HG03280 (cell line): ENCODE data around the gene SLFN5.
"Not testable (repeated sequence)": the region's sequence is repeated elsewhere in the genome, so short reads cannot be mapped to it uniquely, and the experiment has no call there.

Experiments used
- ATAC-seq: cut with Tn5 transposase; IDR thresholded peaks from one replicate; pipeline ENCODE4 v1.9.1; 2021; ENCODE audit warnings: mild to moderate bottlenecking, moderate library complexity; ENCODE audit not compliant: unreplicated experiment

Gene SLFN5

GRCh38 chr17:35241520-35241919, 1.4 kb upstream of the SLFN5 start:
- no peak for ATAC-seq

- ATAC-seq = peak; percentile 46
Measured at GRCh38 chr17:35242158-35242804, 591 bp upstream of the SLFN5 start.

- no peak for ATAC-seq
Measured at GRCh38 chr17:35243561-35244340, 879 bp downstream of the SLFN5 start.

GRCh38 chr17:35244341-35245195, 1.7 kb downstream of the SLFN5 start:
- ATAC-seq = peak; percentile 52

- ATAC-seq = no peak
Measured at GRCh38 chr17:35245196-35245486, 2.3 kb downstream of the SLFN5 start.

- no peak for ATAC-seq
Measured at GRCh38 chr17:35252651-35253050, 9.8 kb downstream of the SLFN5 start.

- no peak for ATAC-seq
Measured at GRCh38 chr17:35254107-35254773, 11.4 kb downstream of the SLFN5 start.

GRCh38 chr17:35255316-35255715, 12.4 kb downstream of the SLFN5 start:
- ATAC-seq = no peak

GRCh38 chr17:35256629-35257028, 13.8 kb downstream of the SLFN5 start:
- no peak for ATAC-seq

- ATAC-seq = no peak
Measured at GRCh38 chr17:35257208-35257659, 14.4 kb downstream of the SLFN5 start.

- no peak for ATAC-seq
Measured at GRCh38 chr17:35259001-35259400, 16.1 kb downstream of the SLFN5 start.

GRCh38 chr17:35265071-35265470, 22.2 kb downstream of the SLFN5 start:
- ATAC-seq = no peak

GRCh38 chr17:35265566-35266141, 22.8 kb downstream of the SLFN5 start:
- ATAC-seq = no peak

GRCh38 chr17:35274167-35275066, 31.5 kb downstream of the SLFN5 start:
- ATAC-seq = not testable (repeated sequence)

GRCh38 chr17:35278454-35278853, 35.6 kb downstream of the SLFN5 start:
- ATAC-seq = not testable (repeated sequence)

GRCh38 chr17:35278876-35279275, 36.0 kb downstream of the SLFN5 start:
- not testable (repeated sequence) for ATAC-seq

GRCh38 chr17:35283767-35284166, 40.9 kb downstream of the SLFN5 start:
- no peak for ATAC-seq

GRCh38 chr17:35284955-35285354, 42.1 kb downstream of the SLFN5 start:
- no peak for ATAC-seq

- ATAC-seq = no peak
Measured at GRCh38 chr17:35286120-35286781, 43.4 kb downstream of the SLFN5 start.
